ENCODE results near the gene ROR1.

DNA sequence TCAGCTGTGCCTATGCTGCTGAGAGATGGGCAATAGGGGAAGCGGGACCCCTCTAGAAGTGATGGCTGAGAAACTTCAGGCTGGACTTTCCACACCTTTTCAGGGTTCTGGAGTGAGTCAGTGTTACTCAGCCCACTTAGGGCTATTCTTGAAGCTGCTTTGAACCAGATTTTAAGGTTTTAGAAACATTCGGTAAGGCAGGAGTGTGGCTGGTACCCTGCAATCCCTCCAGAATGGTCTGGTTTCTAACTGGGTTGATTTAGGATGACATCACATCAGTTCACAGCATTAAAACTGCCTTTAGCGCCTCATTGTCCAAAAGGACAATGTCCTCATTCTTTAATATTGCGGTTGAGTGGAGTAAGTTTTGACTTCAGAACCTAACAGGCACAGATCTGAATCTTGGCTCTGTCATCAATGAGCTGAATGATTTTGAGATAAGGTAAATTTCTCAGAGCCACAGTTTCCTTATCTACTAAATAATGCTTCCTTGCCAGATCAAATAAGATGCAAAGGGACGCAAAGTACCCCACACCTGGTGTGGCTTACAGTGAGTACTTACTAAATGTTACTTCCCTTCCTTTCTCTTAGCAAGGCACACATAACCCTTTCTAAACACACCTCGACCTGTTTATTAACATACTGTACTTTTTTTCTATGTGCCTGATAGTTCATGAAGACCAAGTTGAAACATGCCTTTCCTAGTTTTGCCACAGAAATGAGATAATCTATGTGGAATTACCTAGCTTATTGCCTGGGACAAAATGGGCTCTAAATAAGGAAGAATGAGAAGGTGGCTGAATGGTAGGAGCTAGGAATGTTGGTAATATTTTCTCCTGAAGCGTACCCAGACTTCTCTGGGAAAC, 209.8 kb downstream of the ROR1 start:
- TF ChIP-seq, protein P1, sequence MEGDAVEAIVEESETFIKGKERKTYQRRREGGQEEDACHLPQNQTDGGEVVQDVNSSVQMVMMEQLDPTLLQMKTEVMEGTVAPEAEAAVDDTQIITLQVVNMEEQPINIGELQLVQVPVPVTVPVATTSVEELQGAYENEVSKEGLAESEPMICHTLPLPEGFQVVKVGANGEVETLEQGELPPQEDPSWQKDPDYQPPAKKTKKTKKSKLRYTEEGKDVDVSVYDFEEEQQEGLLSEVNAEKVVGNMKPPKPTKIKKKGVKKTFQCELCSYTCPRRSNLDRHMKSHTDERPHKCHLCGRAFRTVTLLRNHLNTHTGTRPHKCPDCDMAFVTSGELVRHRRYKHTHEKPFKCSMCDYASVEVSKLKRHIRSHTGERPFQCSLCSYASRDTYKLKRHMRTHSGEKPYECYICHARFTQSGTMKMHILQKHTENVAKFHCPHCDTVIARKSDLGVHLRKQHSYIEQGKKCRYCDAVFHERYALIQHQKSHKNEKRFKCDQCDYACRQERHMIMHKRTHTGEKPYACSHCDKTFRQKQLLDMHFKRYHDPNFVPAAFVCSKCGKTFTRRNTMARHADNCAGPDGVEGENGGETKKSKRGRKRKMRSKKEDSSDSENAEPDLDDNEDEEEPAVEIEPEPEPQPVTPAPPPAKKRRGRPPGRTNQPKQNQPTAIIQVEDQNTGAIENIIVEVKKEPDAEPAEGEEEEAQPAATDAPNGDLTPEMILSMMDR (IDR thresholded peaks at IDR 0.05) = no peak
- TF ChIP-seq EZH2phosphoT487 (IDR thresholded peaks at IDR 0.05; ENCODE audit: borderline replicate concordance, low read depth) (no peak), SMC3 (IDR thresholded peaks at IDR 0.05; ENCODE audit: low read depth, low read length) (no peak)
